GM21825 (cell line): Measurements from ENCODE around the gene MMRN1.

ENCODE experiments used
- ATAC-seq: cut with Tn5 transposase; IDR thresholded peaks from one replicate; pipeline ENCODE4 v1.9.1; 2021; ENCODE audit warnings: mild to moderate bottlenecking, moderate library complexity; ENCODE audit not compliant: unreplicated experiment

MMRN1 gene, protein sequence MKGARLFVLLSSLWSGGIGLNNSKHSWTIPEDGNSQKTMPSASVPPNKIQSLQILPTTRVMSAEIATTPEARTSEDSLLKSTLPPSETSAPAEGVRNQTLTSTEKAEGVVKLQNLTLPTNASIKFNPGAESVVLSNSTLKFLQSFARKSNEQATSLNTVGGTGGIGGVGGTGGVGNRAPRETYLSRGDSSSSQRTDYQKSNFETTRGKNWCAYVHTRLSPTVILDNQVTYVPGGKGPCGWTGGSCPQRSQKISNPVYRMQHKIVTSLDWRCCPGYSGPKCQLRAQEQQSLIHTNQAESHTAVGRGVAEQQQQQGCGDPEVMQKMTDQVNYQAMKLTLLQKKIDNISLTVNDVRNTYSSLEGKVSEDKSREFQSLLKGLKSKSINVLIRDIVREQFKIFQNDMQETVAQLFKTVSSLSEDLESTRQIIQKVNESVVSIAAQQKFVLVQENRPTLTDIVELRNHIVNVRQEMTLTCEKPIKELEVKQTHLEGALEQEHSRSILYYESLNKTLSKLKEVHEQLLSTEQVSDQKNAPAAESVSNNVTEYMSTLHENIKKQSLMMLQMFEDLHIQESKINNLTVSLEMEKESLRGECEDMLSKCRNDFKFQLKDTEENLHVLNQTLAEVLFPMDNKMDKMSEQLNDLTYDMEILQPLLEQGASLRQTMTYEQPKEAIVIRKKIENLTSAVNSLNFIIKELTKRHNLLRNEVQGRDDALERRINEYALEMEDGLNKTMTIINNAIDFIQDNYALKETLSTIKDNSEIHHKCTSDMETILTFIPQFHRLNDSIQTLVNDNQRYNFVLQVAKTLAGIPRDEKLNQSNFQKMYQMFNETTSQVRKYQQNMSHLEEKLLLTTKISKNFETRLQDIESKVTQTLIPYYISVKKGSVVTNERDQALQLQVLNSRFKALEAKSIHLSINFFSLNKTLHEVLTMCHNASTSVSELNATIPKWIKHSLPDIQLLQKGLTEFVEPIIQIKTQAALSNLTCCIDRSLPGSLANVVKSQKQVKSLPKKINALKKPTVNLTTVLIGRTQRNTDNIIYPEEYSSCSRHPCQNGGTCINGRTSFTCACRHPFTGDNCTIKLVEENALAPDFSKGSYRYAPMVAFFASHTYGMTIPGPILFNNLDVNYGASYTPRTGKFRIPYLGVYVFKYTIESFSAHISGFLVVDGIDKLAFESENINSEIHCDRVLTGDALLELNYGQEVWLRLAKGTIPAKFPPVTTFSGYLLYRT

DNA sequence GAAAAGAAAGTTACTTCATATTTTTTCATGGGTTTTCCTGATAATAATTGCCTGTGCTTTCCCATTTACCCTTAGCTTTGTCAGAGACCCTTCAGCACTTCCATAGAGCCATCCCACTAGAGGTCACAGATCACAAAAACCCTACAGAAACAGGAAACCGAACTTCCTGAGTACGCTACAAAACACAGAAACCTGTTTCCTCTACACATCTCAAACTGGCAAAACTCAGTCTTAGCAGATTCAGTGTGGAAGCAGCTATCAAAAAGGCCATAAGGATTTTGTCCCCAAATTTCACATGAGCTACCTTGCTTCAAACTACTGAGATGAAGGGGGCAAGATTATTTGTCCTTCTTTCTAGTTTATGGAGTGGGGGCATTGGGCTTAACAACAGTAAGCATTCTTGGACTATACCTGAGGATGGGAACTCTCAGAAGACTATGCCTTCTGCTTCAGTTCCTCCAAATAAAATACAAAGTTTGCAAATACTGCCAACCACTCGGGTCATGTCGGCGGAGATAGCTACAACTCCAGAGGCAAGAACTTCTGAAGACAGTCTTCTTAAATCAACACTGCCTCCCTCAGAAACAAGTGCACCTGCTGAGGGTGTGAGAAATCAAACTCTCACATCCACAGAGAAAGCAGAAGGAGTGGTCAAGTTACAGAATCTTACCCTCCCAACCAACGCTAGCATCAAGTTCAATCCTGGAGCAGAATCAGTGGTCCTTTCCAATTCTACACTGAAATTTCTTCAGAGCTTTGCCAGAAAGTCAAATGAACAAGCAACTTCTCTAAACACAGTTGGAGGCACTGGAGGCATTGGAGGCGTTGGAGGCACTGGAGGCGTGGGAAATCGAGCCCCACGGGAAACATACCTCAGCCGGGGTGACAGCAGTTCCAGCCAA is at the start of gene MMRN1:
Gene MMRN1 (plus strand): TSS at position 206 of the 902 bp plus-strand sequence. CDS start 118 bp downstream, at position 324.
- ATAC-seq, result peak; percentile 79

DNA sequence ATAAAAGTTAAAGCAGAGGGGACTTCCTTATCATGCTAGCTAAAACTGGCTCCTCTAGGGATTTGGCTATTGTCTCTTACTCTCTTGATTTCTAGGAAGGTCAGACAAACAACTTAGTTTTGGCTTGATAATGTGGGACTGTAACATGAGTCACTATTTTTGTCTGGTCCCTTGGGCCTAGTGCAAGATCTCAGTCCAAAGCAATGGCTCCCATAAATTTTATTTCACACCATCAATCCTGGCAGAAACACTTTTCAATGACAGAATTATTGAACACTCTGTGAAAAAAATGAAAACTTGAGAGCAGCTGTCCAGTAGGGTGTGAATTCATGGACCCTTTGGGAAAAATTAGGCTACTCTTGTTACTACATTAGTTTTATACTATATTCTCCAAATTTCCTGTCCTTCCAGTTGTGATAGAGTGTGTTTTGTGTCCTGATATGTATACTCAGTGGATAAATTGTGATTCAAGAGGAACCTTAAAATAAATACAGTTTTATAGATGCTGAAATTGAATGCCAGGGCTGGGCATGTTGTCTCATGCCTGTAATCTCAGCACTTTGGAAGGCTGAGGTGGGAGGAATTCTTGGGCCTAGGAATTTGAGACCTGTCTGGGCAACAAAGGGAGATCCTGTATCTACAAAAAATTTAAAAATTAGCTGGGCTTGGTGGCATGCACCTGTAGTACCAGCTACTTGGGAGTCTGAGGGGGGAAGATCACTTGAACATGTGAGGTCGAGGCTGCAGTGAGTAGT is 46.9 kb upstream of the MMRN1 start:
- no peak for ATAC-seq

DNA sequence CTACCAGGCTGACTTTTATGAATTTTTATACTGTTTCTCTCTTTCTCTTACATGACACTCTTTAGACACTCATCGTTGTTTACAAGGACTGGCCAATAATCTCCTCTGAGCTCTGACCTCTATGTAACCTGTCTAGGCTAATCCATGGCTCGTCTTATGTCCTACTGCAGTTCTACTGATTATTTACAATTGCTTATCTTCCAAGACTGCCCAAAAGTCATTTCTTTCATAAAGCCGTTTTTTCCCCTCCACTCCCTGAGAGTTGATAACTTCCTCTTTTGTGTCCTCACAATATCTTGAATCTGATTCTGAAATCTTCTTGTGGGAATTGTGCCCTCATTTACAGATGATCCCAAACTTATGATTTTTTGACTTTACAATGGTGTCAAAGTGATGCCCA is 39.4 kb upstream of the MMRN1 start:
- ATAC-seq, result no peak

DNA sequence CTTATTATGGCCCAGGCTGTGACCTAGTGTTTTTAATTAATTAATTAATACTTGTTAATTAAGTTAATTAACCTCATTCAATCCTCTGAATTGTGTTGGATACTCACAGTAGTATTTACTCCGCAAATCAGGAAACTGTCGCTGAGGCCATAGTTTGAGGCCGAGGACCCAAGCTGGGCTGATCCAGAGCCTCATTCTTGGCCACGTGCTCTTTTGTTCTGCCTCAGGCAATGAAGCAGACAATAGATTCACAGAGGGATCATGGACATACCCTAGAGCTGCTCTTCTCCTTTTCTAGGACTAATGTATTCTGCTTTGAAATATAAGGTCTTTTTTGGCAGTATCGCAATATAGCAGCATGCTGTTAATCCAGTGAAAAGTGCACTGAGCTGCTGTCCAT is 33.7 kb upstream of the MMRN1 start:
- ATAC-seq, result no peak

DNA sequence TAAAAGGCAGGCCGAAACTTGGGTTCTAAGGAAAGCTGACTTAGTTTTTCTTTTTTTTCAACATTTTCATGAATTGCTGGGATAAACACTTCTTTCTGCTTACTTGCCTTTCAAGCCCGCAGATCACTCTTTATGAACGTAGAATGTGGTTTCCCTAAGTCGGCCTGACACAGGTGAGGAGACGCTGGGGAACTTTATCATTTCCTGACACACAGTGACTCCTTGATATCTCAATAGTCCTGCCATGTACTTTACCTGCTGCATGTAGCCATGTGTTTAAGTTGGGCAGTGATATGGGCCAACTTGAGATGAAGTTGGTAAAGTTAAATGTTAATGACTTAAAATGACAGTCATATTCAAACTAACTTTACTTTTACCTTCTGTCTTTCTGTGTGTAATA is 31.1 kb upstream of the MMRN1 start:
- no peak for ATAC-seq

DNA sequence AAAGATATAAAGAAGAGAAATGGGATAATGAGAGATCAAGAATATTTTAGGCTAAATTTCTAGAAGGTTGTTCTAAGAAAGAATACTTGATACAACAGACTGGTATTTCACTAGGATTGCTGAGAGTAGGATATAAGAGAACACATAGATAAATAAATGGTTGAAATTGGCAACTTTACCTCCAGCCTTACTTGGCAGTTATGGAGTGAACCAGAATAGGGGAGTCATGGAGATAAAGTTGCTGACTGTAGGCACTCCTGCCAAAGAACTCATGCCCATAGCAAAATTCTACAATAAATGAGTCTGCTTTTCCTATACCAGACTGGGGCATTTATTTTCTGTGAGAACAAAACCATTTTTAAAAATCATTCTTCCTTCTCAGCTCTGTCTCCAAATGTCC is 26.4 kb upstream of the MMRN1 start:
- no peak for ATAC-seq

DNA sequence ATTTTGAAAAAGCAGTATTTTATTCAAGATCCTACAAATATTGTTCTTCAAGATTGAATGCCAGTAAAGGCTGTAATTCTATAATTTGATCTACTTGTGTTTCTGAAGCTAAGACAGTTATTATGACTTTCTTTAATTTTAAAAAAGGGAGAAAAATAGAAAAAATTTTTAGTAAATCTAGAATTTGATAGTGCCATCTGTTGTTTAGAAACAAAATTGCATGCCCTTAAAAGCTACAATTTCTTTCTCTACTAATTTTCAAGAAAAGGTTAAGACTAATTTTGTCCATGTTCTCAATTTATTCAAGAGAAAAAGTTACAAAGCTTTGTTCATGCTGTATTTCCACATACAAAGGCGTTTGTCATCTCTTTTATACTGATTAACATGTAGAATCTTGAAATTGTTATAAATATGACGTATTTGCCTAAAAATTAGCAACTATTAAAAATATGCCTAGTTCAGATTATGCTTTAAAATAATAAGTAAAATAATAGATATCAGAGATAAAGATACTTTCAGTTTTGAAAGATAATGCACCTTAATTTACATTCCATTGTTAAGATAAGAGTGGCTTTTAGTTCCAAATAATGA is 25.6 kb upstream of the MMRN1 start:
- ATAC-seq, result no peak

DNA sequence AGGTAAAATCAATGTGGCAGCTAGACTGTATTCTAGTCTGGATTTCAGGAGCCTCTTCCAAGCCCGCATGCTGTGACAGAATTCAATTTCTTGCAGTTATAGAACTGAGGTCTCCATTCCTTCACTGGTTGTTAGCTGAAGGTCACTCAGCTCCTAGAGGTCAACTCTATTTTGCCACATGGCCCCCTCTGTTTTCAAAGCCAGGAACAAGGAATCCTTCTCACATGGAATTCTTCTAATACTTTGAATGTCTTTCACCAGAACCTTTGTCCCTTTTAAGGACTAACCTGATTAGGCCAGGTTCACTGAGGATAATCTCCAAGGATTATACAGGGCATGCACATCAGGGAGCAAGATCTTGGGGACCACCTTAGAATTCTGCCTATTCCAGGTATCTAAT is 23.4 kb upstream of the MMRN1 start:
- no peak for ATAC-seq

DNA sequence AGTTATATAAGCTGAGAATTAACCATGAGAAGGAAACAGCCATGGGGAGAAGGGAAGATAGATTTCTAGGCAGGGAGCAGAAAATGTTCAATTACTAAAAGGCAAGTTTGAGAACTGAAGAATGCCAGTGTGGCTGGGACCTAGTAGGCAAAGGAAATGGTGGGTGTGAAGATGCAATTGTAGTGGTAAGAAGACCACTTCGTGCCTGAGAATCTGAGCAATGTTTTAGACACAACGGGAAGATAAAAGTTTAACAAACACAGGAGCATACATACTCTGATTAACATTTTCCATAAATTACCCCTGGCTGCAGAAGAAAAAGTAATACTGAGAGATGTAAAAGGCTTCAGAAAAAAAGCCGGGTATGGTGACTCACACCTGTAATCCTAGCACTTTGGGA is 18.1 kb upstream of the MMRN1 start:
- no peak for ATAC-seq

DNA sequence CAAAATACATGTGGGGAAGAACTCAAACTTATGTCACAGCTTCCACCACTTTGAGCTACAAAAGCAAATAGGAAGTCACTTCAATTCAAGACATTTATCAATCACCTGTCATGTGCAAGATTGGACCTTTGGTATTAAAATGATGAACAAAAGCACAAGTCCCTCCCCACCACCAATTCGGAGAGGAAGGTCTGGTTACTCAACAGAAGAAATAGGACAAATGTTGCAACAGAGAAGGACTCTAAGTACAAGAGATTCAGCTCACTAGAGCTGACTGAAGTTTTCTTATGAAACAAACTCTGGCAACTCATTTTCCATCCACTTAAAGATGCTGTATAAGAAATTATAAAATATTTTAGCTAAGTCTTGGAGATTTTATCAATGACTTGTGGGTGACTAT is 16.0 kb upstream of the MMRN1 start:
- ATAC-seq, result no peak

DNA sequence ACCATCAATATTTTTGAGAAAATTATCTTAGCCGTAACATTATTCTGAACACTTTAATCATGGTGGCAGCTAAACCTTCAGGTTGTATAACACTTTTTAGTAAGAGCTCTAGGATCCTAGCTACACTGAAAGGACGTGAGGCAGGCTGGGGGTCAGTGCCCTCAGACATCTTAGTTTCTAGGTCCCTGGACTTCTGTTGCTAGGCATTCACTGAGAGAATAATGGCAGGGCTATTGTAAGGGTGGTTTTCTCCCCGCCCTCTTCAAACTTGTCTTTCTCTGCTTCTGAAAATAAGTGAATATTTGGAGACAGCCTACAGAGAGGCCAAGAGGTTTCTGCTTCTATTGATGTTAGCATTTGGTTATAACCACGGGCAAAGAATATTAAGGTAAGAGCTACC is 15.4 kb upstream of the MMRN1 start:
- ATAC-seq, result no peak

DNA sequence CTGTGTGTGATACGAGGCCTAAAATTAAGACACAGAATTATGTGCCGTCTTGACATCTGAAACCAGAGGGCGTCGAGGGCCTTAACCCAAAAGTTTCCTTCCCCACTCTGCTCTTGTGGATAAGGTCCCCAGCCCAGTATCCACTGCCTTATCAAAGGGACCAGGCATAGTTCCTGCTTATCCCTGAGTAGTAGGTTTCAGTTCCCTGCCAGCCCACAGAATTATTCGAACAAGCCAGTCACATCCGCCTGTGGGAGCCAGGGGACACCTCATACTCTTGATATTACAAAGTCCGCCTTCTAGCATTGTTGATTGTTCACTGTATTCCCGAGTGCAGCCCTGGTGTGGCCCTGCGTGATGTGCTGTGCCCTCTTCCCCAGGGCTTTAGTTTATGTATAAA is 5.4 kb upstream of the MMRN1 start:
- no peak for ATAC-seq

DNA sequence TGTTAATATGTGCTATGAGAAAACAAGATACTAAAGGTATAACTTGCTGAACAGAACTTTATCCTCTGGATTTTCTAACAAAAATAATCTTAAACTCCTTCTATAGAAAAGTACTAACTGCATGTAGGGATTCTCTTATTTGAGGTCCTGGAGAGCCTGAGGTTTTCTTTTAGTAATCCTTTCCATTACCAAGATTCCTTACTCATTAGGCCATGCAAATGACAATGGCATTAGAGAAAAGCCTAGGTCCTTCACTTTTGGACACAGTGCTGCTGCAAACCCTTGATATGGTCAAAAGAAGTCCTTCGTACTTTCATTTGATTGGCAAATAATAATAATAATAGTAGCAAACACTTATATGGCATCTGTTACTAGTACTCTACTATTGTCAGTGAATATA is 3.2 kb downstream of the MMRN1 start:
- no peak for ATAC-seq

DNA sequence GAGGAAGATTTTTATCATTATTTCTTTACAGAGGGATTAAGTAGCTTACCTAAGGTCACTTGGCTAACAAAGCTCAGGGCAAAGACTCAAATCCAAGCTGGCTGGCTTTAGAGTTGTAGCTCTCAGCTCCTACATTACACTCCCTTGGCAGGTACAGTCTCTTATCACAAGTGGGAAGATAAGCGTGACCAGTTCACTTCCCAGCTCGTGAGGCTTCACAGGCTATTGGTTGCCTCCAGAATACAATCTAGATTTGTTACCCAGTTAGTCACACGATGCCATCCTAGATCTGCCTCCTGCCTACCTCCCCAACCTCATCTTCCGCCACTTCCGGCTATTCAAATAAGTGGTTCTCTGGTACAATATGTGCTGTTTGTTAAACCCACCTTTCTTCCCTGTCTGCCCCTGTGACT is 3.7 kb downstream of the MMRN1 start:
- no peak for ATAC-seq

DNA sequence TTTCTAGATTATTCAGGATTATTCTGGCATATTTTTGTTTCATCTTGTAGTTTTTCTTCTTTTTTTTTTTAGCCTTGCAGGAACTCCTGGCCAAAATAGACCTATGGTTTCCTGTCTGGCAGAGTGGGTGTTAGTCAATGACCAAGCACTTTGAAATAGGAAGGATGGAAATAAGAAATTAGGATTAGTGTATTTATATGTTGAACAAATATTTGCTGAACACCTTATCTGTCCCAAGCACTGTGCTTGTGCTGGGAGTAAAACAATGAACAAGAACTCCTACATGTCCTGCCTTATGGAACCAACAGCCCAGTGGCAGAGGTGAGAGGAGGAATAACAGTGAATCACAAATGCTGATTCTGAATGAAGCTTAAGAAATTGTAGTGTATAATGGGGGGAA is 4.5 kb downstream of the MMRN1 start:
- no peak for ATAC-seq

DNA sequence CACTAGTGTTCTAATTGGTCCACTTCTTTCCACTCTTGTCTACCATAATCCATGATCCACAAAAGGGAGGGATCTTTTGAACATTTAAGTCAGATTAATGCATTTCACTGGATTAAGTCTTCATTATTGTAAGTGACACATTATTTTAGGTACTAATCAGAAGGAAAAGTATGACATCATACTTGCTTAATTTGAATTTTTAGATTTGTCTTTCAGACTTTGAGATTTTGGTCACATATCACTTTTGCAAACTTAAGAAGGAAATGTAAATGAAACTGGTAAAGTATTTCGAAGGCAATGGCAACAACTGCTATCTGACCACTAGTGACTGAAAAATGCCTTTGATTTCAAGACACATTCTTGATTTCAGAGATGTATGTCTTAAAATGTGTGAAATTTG is 5.2 kb downstream of the MMRN1 start:
- ATAC-seq, result no peak

DNA sequence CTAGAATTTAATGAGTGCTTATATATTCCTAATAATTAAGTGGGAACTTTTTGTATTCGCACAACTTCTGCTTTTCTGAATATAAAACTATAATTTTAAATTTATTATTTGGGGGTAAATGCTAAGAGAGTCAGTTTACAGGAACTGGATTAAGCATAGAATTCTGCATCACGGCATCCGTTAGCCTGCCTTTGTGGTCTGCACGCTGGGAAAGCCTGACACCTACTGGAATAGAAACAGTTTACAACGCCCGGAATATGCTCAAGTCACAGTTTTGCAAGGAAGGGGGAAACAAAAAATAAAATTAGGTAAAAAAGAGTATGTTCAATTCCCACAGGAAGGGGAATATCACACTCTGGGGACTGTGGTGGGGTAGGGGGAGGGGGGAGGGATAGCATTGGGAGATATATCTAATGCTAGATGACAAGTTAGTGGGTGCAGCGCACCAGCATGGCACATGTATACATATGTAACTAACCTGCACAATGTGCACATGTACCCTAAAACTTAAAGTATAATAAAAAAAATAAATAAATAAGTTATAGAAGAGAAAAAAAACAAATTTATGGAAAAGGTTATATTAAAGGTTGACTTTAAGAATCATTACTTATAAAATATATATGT is 7.3 kb downstream of the MMRN1 start:
- peak; percentile 95 for ATAC-seq

DNA sequence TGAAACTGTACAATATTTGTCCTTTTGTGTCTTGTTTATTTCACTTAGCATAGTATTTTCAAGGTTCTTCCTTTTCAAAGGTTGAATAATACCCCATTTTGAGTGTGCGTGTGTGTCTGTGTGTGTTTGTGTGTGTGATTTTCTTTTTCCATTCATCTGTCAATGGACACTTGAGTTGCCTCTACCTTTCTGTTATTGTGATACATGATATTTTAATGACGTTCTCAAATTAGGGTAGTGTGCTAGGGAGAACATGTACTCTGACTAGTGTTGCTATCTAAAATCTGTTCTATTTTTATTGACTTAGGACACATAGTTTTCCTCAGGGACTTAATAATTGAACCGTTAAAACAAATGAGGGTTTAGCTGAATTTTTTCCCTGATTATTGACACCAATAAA is 9.9 kb downstream of the MMRN1 start:
- no peak for ATAC-seq

DNA sequence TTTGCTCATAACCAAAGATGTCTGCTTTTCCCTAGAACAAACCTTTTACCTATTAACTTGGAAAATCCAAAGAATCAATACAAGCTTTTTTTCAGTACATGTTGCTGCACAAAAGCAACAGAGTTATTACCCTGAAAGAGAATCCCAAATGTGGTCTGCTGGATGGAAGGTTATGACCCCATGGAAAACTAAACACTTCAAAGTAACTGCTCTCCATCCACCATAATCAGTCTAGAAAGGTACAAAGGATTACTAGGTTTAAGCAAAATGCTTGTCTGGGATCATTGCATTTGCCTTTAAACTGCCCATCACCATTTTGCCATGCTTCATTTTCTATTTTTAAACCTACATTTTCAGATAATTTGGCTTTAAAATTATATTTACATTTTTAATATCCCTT is 11.7 kb downstream of the MMRN1 start:
- ATAC-seq, result no peak
